HepG2 (cell line): ENCODE measurements around the gene AGBL2. TPM values are rescaled to one million over a fixed set of nuclear protein-coding genes. Genes with fewer than 3 reads are reported as not detected.
A peak's percentile ranks its signal among the peaks of the same experiment; 100 is the strongest.

ENCODE experiments used
- ELF3 ChIP-seq: IDR thresholded peaks from 2 replicates; pipeline ENCODE4 v1.6.1; 2016; ENCODE audit warnings: missing genetic modification reagents, missing compliant biosample characterization
- ETV6 ChIP-seq: sonication (generic); formaldehyde crosslinking; conservative IDR thresholded peaks from 2 replicates; pipeline ENCODE4 v1.4.0; 2020; ENCODE audit warnings: missing genetic modification reagents
- HNF4G ChIP-seq, 2 experiments: sonication (generic) in 1 of 2; formaldehyde crosslinking in 1 of 2; IDR thresholded peaks; 2 replicates each; pipeline versions ENCODE4 v1.4.0 to v1.6.1; 2011 to 2020; ENCODE audit warnings: borderline replicate concordance in 2 of 2, low read depth in 2 of 2, mild to moderate bottlenecking in 2 of 2, low read length in 1 of 2, missing genetic modification reagents in 1 of 2, moderate library complexity in 1 of 2
- IKZF5 ChIP-seq: IDR thresholded peaks from 2 replicates; pipeline ENCODE4 v1.6.1; 2018; ENCODE audit warnings: missing genetic modification reagents, mild to moderate bottlenecking, missing compliant biosample characterization
- IRF2 ChIP-seq: IDR thresholded peaks from 2 replicates; pipeline ENCODE4 v1.6.1; 2018; ENCODE audit warnings: missing genetic modification reagents, missing compliant biosample characterization
- MIXL1 ChIP-seq: IDR thresholded peaks from 2 replicates; pipeline ENCODE4 v1.6.1; 2016
- MLLT10 ChIP-seq: sonication (generic); formaldehyde crosslinking; IDR thresholded peaks from 2 replicates; pipeline ENCODE4 v1.4.0; 2020; ENCODE audit warnings: missing genetic modification reagents
- PAX8 ChIP-seq: sonication (generic); formaldehyde crosslinking; IDR thresholded peaks from 2 replicates; pipeline ENCODE4 v1.8.0; 2022; ENCODE audit warnings: mild to moderate bottlenecking, missing genetic modification reagents, borderline replicate concordance
- PAXIP1 ChIP-seq: sonication (generic); formaldehyde crosslinking; conservative IDR thresholded peaks from 2 replicates; pipeline ENCODE4 v1.4.0; 2020; ENCODE audit warnings: mild to moderate bottlenecking, missing genetic modification reagents, moderate library complexity
- RARA ChIP-seq: IDR thresholded peaks from 2 replicates; pipeline ENCODE4 v1.6.1; 2016; ENCODE audit warnings: missing genetic modification reagents, missing compliant biosample characterization
- RARG ChIP-seq: sonication (generic); formaldehyde crosslinking; IDR thresholded peaks from 2 replicates; pipeline ENCODE4 v1.4.0; 2020; ENCODE audit warnings: low read depth, mild to moderate bottlenecking, missing genetic modification reagents
- SIN3A ChIP-seq: IDR thresholded peaks from 2 replicates; pipeline ENCODE4 v1.6.1; 2011; ENCODE audit warnings: low read depth, mild to moderate bottlenecking, control low read depth, low read length, borderline replicate concordance
- ZFP62 ChIP-seq: sonication (generic); formaldehyde crosslinking; IDR thresholded peaks from 2 replicates; pipeline ENCODE4 v1.4.0; 2020; ENCODE audit warnings: missing genetic modification reagents
- ZNF3 ChIP-seq: IDR thresholded peaks from 2 replicates; pipeline ENCODE4 v1.7.0; 2017; ENCODE audit warnings: inconsistent platforms
- ZNF775 ChIP-seq: sonication (generic); formaldehyde crosslinking; IDR thresholded peaks from 2 replicates; pipeline ENCODE4 v1.4.0; 2020; ENCODE audit warnings: missing genetic modification reagents, mild to moderate bottlenecking, moderate library complexity, borderline replicate concordance
- ZSCAN25 ChIP-seq: sonication (generic); formaldehyde crosslinking; IDR thresholded peaks from 2 replicates; pipeline ENCODE4 v1.8.0; 2022; ENCODE audit warnings: mild to moderate bottlenecking, missing genetic modification reagents
- ZSCAN5A ChIP-seq: sonication (generic); formaldehyde crosslinking; IDR thresholded peaks from 2 replicates; pipeline ENCODE4 v1.8.0; 2022; ENCODE audit warnings: mild to moderate bottlenecking, missing genetic modification reagents, borderline replicate concordance
- polyA plus RNA-seq, 8 experiments: library from polyadenylated mRNA; depleted of rRNA in 3 of 8; stranded (reverse) in 7 of 8; unstranded in 1 of 8; fragments of >200 nt; fragmentation: Illumina TruSeq in 4 of 8; extraction: Trizol in 4 of 8; gene quantifications; 2 replicates each; pipeline versions ENCODE4 v1.2.1 to v1.2.3, GENCODE V29; 2011 to 2016; ENCODE audit warnings: low read depth in 4 of 8, missing spikeins in 1 of 8, mixed read lengths in 1 of 8; ENCODE audit not compliant: insufficient read depth in 1 of 8
- total RNA-seq, 5 experiments: library from RNA; depleted of rRNA; stranded (reverse); fragments of >200 nt; fragmentation: Illumina TruSeq; extraction: Trizol; gene quantifications; 2 replicates each; pipeline ENCODE4 v1.2.3, GENCODE V29; 2016; ENCODE audit warnings: low read depth in 1 of 5

AGBL2 gene
- total and polyA plus RNA-seq, 2 of the 13 experiments (the other 11 are each of a cell fraction or from before 2014, with no cell fraction given): 1.6 to 5.7 TPM

GRCh38 chr11:47668665-47669064 is 46.5 kb downstream of the AGBL2 start (continued):
- TF ChIP-seq IKZF5 (CRISPR knock-in tag) (no peak), ZNF3 (no peak), ZSCAN5A (CRISPR knock-in tag) (no peak), ETV6 (no peak), ZFP62 (CRISPR knock-in tag) (no peak), ZSCAN25 (no peak), ELF3 (CRISPR knock-in tag) (peak; percentile 57), MIXL1 (CRISPR knock-in tag) (no peak), RARG (CRISPR knock-in tag) (no peak), SIN3A (no peak), MLLT10 (CRISPR knock-in tag) (no peak), HNF4G (IDR thresholded peaks at IDR 0.05; ENCODE audit: borderline replicate concordance, low read depth, low read length) (no peak), HNF4G (CRISPR knock-in tag; IDR thresholded peaks at IDR 0.05; ENCODE audit: borderline replicate concordance, low read depth) (no peak), ZNF775 (CRISPR knock-in tag) (no peak), PAX8 (CRISPR knock-in tag) (no peak), PAXIP1 (CRISPR knock-in tag) (peak; percentile 35; the same call in 1 of the 2 replicates), RARA (peak; percentile 65), IRF2 (CRISPR knock-in tag) (no peak)
